Measurements from ENCODE around the gene SOX1. TPM values are rescaled to one million over a fixed set of nuclear protein-coding genes. Genes with fewer than 3 reads are reported as not detected.

SOX1 gene
- total and polyA plus RNA-seq, 8 donors, result 0.08 TPM; not detected in 7

GRCh38 chr13:112119192-112120030 is 52.5 kb downstream of the SOX1 start:
- intact Hi-C loops (cut with DNase I), result no loop called here

DNA sequence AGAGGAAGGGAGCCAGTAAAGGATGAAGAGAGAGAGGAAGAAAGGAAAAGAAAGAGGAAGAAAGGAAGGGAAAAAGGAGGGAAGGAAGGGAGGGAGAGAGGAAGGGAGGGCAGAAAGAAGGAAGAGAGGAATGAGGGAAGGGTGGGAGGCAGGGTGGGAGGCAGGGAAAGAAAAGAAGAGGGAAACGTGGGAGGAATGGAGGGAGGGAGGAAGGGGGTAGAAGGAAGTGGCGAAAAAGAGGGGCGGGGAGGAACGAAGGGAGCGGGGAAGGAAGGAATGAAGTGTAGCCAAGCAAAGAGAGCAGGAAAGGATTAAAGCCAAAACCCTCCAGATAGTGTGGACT is 53.1 kb downstream of the SOX1 start:
- H3K4me1 ChIP-seq, result no peaks in the 10 kb centered on the region
- ATAC-seq, result no peak
- TF ChIP-seq, protein P1, sequence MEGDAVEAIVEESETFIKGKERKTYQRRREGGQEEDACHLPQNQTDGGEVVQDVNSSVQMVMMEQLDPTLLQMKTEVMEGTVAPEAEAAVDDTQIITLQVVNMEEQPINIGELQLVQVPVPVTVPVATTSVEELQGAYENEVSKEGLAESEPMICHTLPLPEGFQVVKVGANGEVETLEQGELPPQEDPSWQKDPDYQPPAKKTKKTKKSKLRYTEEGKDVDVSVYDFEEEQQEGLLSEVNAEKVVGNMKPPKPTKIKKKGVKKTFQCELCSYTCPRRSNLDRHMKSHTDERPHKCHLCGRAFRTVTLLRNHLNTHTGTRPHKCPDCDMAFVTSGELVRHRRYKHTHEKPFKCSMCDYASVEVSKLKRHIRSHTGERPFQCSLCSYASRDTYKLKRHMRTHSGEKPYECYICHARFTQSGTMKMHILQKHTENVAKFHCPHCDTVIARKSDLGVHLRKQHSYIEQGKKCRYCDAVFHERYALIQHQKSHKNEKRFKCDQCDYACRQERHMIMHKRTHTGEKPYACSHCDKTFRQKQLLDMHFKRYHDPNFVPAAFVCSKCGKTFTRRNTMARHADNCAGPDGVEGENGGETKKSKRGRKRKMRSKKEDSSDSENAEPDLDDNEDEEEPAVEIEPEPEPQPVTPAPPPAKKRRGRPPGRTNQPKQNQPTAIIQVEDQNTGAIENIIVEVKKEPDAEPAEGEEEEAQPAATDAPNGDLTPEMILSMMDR (IDR thresholded peaks at IDR 0.05), result no peak
- H3K27me3 ChIP-seq, result peaks cover 0 to 52% of the 10 kb centered on the region in 2 donors
- DNase-seq, result no peak
- no peaks in the 10 kb centered on the region for H3K9me3 ChIP-seq
- H3K27ac ChIP-seq, result no peak overlapping the region
- intact Hi-C loops (cut with DNase I), result no loop called here
- no peak overlapping the region for H3K4me3 ChIP-seq
- no peaks in the 10 kb centered on the region for H3K36me3 ChIP-seq

More at GRCh38 chr13:112119192-112120030, 52.5 kb downstream of the SOX1 start:
- ATAC-seq, result no peak
- Histone ChIP-seq H3K4me1 (no peaks in the 10 kb centered on the region), H3K27ac (no peak overlapping the region), H3K4me3 (no peak overlapping the region), H3K9me3 (no peaks in the 10 kb centered on the region), H3K36me3 (no peaks in the 10 kb centered on the region), H3K27me3 (peaks cover 0 to 57% of the 10 kb centered on the region in 2 donors)
- DNase-seq, result no peak
- TF ChIP-seq, protein P1 (IDR thresholded peaks at IDR 0.05), result no peak

All from left lung (tissue), 10 donors.